Measurements from ENCODE around the gene DIPK1A.

- TF ChIP-seq CTCF (IDR thresholded peaks at IDR 0.05; ENCODE audit: poor library complexity, severe bottlenecking) (peak; percentile 99), TAF1 (IDR thresholded peaks at IDR 0.05; ENCODE audit: low read depth) (no peak)
Measured at GRCh38 chr1:92858564-92859399, 102.5 kb downstream of the DIPK1A start.

All from neural cell (in vitro differentiated cells).